CD4-positive, alpha-beta T cell treated with Interleukin-12 subunit alpha and Interleukin-12 subunit beta, for 1 hour (primary cell): Measurements from ENCODE around the gene PITPNC1.
"Not testable (repeated sequence)": the region's sequence is repeated elsewhere in the genome, so short reads cannot be mapped to it uniquely, and the experiment has no call there.

Experiments used
- DNase-seq: peaks from one replicate; pipeline ENCODE4 v3.0.0-alpha.2; 2020

Gene PITPNC1

GRCh38 chr17:67558740-67559380, 181.8 kb downstream of the PITPNC1 start:
- no peak for DNase-seq

GRCh38 chr17:67559381-67559966, 182.4 kb downstream of the PITPNC1 start:
- DNase-seq = no peak

- no peak for DNase-seq
Observed at GRCh38 chr17:67562005-67562404, 184.9 kb downstream of the PITPNC1 start.

- DNase-seq = no peak
Observed at GRCh38 chr17:67563692-67564228, 186.7 kb downstream of the PITPNC1 start.

GRCh38 chr17:67565068-67565467, 188.0 kb downstream of the PITPNC1 start:
- DNase-seq = no peak

- no peak for DNase-seq
Observed at GRCh38 chr17:67566656-67567055, 189.6 kb downstream of the PITPNC1 start.

GRCh38 chr17:67569015-67569451, 192.0 kb downstream of the PITPNC1 start:
- DNase-seq = no peak

- DNase-seq = no peak
Observed at GRCh38 chr17:67569873-67570272, 192.8 kb downstream of the PITPNC1 start.

- DNase-seq = no peak
Observed at GRCh38 chr17:67570797-67571196, 193.7 kb downstream of the PITPNC1 start.

GRCh38 chr17:67571478-67571877, 194.4 kb downstream of the PITPNC1 start:
- no peak for DNase-seq

GRCh38 chr17:67573987-67574657, 197.0 kb downstream of the PITPNC1 start:
- no peak for DNase-seq

GRCh38 chr17:67574658-67575293, 197.7 kb downstream of the PITPNC1 start:
- no peak for DNase-seq

- no peak for DNase-seq
Observed at GRCh38 chr17:67575325-67575724, 198.2 kb downstream of the PITPNC1 start.

- DNase-seq = no peak
Observed at GRCh38 chr17:67576471-67577115, 199.5 kb downstream of the PITPNC1 start.

GRCh38 chr17:67577429-67578141, 200.5 kb downstream of the PITPNC1 start:
- DNase-seq = no peak

- no peak for DNase-seq
Observed at GRCh38 chr17:67578142-67578457, 201.0 kb downstream of the PITPNC1 start.

- not testable (repeated sequence) for DNase-seq
Observed at GRCh38 chr17:67578679-67579405, 201.8 kb downstream of the PITPNC1 start.

GRCh38 chr17:67582673-67583081, 205.6 kb downstream of the PITPNC1 start:
- DNase-seq = no peak

GRCh38 chr17:67585077-67585602, 208.1 kb downstream of the PITPNC1 start:
- no peak for DNase-seq

- no peak for DNase-seq
Observed at GRCh38 chr17:67588326-67588725, 211.2 kb downstream of the PITPNC1 start.

- no peak for DNase-seq
Observed at GRCh38 chr17:67594115-67594880, 217.2 kb downstream of the PITPNC1 start.
